ENCODE measurements around the gene ENKD1.

DNA sequence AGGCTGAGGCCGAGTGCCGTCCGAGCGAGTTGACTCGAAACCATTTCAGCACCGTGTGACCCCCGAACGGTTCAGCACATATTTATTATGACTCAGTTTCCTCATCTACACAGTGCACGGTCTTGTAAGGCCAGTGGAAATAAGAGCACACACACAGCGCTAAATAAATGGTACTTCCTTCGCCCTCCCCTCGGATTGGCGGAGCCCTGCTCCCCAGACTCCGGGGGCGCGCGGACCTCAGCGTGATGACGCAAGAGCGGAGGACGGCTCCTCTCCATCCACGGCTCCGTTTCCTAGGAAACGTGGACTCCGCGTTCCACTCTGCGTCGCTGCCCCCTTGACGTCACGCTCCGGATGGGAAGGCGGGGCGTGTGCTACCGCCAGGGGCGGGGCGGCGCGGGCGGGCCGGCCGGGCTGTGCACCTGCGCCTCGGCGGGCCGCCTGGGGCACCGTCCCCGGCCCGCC is 6.0 kb downstream of the ENKD1 start, which contains the start of gene PARD6A:
- TF ChIP-seq CREB1 (IDR thresholded peaks at IDR 0.05; ENCODE audit: low read depth): no peak
- TF ChIP-seq, protein P1, sequence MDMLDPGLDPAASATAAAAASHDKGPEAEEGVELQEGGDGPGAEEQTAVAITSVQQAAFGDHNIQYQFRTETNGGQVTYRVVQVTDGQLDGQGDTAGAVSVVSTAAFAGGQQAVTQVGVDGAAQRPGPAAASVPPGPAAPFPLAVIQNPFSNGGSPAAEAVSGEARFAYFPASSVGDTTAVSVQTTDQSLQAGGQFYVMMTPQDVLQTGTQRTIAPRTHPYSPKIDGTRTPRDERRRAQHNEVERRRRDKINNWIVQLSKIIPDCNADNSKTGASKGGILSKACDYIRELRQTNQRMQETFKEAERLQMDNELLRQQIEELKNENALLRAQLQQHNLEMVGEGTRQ (IDR thresholded peaks at IDR 0.05; ENCODE audit: borderline replicate concordance, low read depth, low read length): no peak
- TF ChIP-seq EP300 (IDR thresholded peaks at IDR 0.05; ENCODE audit: borderline replicate concordance in 1 of 2, control insufficient read depth in 1 of 2, low read depth in 2 of 2, low read length in 2 of 2): no peak
- no peak for TF ChIP-seq YY1 (IDR thresholded peaks at IDR 0.05; ENCODE audit: low read depth, low read length)
- peak; percentile 72 for TF ChIP-seq NFYB (IDR thresholded peaks at IDR 0.05; ENCODE audit: insufficient read depth, low read depth, low read length)
- TF ChIP-seq BCL3 (IDR thresholded peaks at IDR 0.05; ENCODE audit: borderline replicate concordance, insufficient read depth, low read depth, low read length, poor library complexity, severe bottlenecking): no peak
- TF ChIP-seq GATAD2B (conservative IDR thresholded peaks at IDR 0.05; ENCODE audit: low read depth): no peak
- TF ChIP-seq TAF1 (IDR thresholded peaks at IDR 0.05; ENCODE audit: borderline replicate concordance, low read depth, low read length): no peak
- no peak for TF ChIP-seq CTCF (IDR thresholded peaks at IDR 0.05 in 2 of 3, conservative IDR thresholded peaks at IDR 0.05 in 1 of 3; ENCODE audit: control insufficient read depth in 2 of 3, extremely low read depth in 1 of 3, insufficient read depth in 1 of 3, low read depth in 3 of 3, low read length in 3 of 3)
- TF ChIP-seq, protein P2, sequence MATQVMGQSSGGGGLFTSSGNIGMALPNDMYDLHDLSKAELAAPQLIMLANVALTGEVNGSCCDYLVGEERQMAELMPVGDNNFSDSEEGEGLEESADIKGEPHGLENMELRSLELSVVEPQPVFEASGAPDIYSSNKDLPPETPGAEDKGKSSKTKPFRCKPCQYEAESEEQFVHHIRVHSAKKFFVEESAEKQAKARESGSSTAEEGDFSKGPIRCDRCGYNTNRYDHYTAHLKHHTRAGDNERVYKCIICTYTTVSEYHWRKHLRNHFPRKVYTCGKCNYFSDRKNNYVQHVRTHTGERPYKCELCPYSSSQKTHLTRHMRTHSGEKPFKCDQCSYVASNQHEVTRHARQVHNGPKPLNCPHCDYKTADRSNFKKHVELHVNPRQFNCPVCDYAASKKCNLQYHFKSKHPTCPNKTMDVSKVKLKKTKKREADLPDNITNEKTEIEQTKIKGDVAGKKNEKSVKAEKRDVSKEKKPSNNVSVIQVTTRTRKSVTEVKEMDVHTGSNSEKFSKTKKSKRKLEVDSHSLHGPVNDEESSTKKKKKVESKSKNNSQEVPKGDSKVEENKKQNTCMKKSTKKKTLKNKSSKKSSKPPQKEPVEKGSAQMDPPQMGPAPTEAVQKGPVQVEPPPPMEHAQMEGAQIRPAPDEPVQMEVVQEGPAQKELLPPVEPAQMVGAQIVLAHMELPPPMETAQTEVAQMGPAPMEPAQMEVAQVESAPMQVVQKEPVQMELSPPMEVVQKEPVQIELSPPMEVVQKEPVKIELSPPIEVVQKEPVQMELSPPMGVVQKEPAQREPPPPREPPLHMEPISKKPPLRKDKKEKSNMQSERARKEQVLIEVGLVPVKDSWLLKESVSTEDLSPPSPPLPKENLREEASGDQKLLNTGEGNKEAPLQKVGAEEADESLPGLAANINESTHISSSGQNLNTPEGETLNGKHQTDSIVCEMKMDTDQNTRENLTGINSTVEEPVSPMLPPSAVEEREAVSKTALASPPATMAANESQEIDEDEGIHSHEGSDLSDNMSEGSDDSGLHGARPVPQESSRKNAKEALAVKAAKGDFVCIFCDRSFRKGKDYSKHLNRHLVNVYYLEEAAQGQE (IDR thresholded peaks at IDR 0.05; ENCODE audit: low read depth, low read length): no peak
- no peak for TF ChIP-seq POLR2A (IDR thresholded peaks at IDR 0.05; ENCODE audit: low read depth, low read length)
- TF ChIP-seq SP1 (IDR thresholded peaks at IDR 0.05; ENCODE audit: low read depth, low read length): no peak

Measured in GM12878 (cell line).